Vagina (tissue), 2 donors: ENCODE data around the gene CD151.

ENCODE experiments used
- POLR2A ChIP-seq, 2 donors: fragments of 450-650 bp; IDR thresholded peaks; one replicate each; pipeline ENCODE4 v1.6.1; 2017; ENCODE audit warnings: antibody characterized with exemption in 2 of 2, mild to moderate bottlenecking in 2 of 2, moderate library complexity in 2 of 2
- POLR2AphosphoS5 ChIP-seq, 2 donors: sonication (generic); formaldehyde crosslinking; IDR thresholded peaks; one replicate each; pipeline ENCODE4 v1.9.0; 2017; ENCODE audit warnings: antibody characterized with exemption in 2 of 2, mild to moderate bottlenecking in 2 of 2, low read depth in 1 of 2; ENCODE audit not compliant: insufficient read depth in 1 of 2
- TF ChIP-seq, protein P1 (sequence below), 3 experiments: fragments of 450-650 bp in 2 of 3; fragments of 200-600 bp in 1 of 3; sonication (generic) in 1 of 3; IDR thresholded peaks; one replicate each; pipeline ENCODE4 v1.5.1; 2017 to 2019; ENCODE audit warnings: antibody characterized with exemption in 3 of 3, mild to moderate bottlenecking in 2 of 3, moderate library complexity in 2 of 3

DNA sequence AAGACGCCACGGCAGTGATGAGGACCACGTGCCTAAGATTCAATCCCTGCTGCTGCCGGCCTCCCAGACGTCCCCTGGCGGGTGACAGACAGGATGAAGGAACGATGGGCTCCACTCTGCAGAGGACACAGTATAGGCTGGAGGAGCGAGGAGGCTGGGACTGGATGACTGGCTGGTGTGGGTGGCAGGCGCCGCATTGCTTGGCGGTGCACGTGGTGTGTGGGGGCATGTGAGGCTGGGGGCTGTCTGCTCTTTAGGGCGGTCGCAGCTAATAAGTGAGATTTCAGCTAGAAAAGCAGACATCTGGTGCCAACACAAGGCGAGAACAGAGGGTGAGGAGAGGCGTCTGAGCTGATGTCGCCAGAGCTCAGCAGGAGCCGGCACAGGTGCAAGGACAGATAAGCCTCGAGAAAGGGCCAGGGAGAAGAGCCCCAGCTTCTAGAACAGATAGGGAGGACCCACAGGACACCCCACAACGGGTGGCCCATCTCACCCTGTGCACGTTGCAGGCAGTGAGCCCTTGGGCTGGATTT lies 43.1 kb downstream of the CD151 start:
- TF ChIP-seq POLR2AphosphoS5 (IDR thresholded peaks at IDR 0.05; ENCODE audit: insufficient read depth in 1 of 2, low read depth in 1 of 2) (no peak), POLR2A (IDR thresholded peaks at IDR 0.05) (no peak)
- TF ChIP-seq, protein P1, sequence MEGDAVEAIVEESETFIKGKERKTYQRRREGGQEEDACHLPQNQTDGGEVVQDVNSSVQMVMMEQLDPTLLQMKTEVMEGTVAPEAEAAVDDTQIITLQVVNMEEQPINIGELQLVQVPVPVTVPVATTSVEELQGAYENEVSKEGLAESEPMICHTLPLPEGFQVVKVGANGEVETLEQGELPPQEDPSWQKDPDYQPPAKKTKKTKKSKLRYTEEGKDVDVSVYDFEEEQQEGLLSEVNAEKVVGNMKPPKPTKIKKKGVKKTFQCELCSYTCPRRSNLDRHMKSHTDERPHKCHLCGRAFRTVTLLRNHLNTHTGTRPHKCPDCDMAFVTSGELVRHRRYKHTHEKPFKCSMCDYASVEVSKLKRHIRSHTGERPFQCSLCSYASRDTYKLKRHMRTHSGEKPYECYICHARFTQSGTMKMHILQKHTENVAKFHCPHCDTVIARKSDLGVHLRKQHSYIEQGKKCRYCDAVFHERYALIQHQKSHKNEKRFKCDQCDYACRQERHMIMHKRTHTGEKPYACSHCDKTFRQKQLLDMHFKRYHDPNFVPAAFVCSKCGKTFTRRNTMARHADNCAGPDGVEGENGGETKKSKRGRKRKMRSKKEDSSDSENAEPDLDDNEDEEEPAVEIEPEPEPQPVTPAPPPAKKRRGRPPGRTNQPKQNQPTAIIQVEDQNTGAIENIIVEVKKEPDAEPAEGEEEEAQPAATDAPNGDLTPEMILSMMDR (IDR thresholded peaks at IDR 0.05), result no peak
